Panc1 (cell line): ENCODE data around the gene ITGB5. TPM values are rescaled to one million over a fixed set of nuclear protein-coding genes. Genes with fewer than 3 reads are reported as not detected.

Source experiments
- ATAC-seq: fragments of 200-7000 bp; cut with Tn5 transposase; 2 replicates; pipeline ENCODE4 v1.9.1; 2020; ENCODE audit warnings: mild to moderate bottlenecking, moderate library complexity
- BruUV-seq: library from RNA; stranded (reverse); fragments of 400-500 nt; replicated peaks from 2 replicates; lab custom pipeline; 2021; lab: Mats Ljungman, UMichigan
- CTCF ChIA-PET: fragments of 300-600 bp; sonication (Branson Sonifier 250); formaldehyde crosslinking; loops from one replicate; lab custom pipeline; 2022; ENCODE audit warnings: antibody characterized with exemption; lab: Charles Lee
- POLR2A ChIA-PET: fragments of 300-600 bp; sonication (Branson Sonifier 250); formaldehyde crosslinking; loops from one replicate; lab custom pipeline; 2022; ENCODE audit warnings: antibody characterized with exemption; lab: Charles Lee
- DNase-seq: peaks from one replicate; pipeline ENCODE4 v3.0.0-alpha.2; 2010; ENCODE audit warnings: low read depth, low spot score
- H3K27ac ChIP-seq: 2 replicates; pipeline ENCODE4 v1.5.1; 2011; ENCODE audit warnings: mild to moderate bottlenecking, low read length, inconsistent platforms
- H3K27me3 ChIP-seq: fragments of 200-500 bp; sonication (Bioruptor generic); 2 replicates; pipeline ENCODE4 v1.6.0; 2014; ENCODE audit warnings: low read length, inconsistent platforms; ENCODE audit not compliant: control insufficient read depth, insufficient read depth
- H3K36me3 ChIP-seq: fragments of 200-500 bp; sonication (Bioruptor generic); 2 replicates; pipeline ENCODE4 v1.5.1; 2014; ENCODE audit warnings: inconsistent platforms, mild to moderate bottlenecking, low read length, moderate library complexity; ENCODE audit not compliant: control insufficient read depth, insufficient read depth
- H3K4me1 ChIP-seq: 2 replicates; pipeline ENCODE4 v1.5.1; 2011; ENCODE audit warnings: inconsistent platforms, mild to moderate bottlenecking, low read length, moderate library complexity; ENCODE audit not compliant: control insufficient read depth, insufficient read depth
- H3K4me3 ChIP-seq, 2 experiments: 2 replicates each; pipeline ENCODE4 v1.5.1; 2011 to 2012; ENCODE audit warnings: low read depth in 2 of 2, low read length in 2 of 2, mild to moderate bottlenecking in 2 of 2, inconsistent platforms in 1 of 2, moderate library complexity in 1 of 2
- H3K9me3 ChIP-seq: fragments of 200-500 bp; sonication (Bioruptor generic); 2 replicates; pipeline ENCODE4 v1.5.1; 2014; ENCODE audit warnings: low read depth, mild to moderate bottlenecking, inconsistent platforms, low read length, moderate library complexity; ENCODE audit not compliant: control insufficient read depth, insufficient read depth
- POLR2AphosphoS5 ChIP-seq: IDR thresholded peaks from 2 replicates; pipeline ENCODE4 v1.6.1; 2012; ENCODE audit warnings: mild to moderate bottlenecking, low read depth, low read length, moderate library complexity
- SIN3A ChIP-seq: IDR thresholded peaks from 2 replicates; pipeline ENCODE4 v1.6.1; 2012; ENCODE audit warnings: low read depth, mild to moderate bottlenecking, low read length, moderate library complexity, borderline replicate concordance; ENCODE audit not compliant: insufficient read depth
- TCF7L2 ChIP-seq: IDR thresholded peaks from 2 replicates; pipeline ENCODE4 v1.6.1; 2011; ENCODE audit warnings: mild to moderate bottlenecking, low read depth, low read length, inconsistent platforms
- in situ Hi-C: cut with HindIII; loops from 2 replicates; pipeline ENCODE4 v1.10.0; 2016; ENCODE audit warnings: low sequenced_read_pairs, low pct_unique_long_range_greater_than_20kb
- intact Hi-C: fragments of 100-400 bp; cut with micrococcal nuclease; formaldehyde crosslinking; loops from one replicate; pipeline ENCODE4 v1.10.0; 2022; ENCODE audit not compliant: unreplicated experiment
- total RNA-seq: library from RNA; stranded (reverse); gene quantifications from one replicate; pipeline ENCODE4 v1.2.1, GENCODE V29; 2021; ENCODE audit not compliant: unreplicated experiment
- TF ChIP-seq, protein P1 (sequence below): fragments of 450-650 bp; IDR thresholded peaks from 2 replicates; pipeline ENCODE4 v1.5.1; 2017; ENCODE audit warnings: mild to moderate bottlenecking
- TF ChIP-seq, protein P2 (sequence below), 2 experiments: IDR thresholded peaks; 2 replicates each; pipeline ENCODE4 v1.6.1; 2011 to 2012; ENCODE audit warnings: low read depth in 2 of 2, control low read depth in 1 of 2, low read length in 1 of 2, mild to moderate bottlenecking in 1 of 2, moderate library complexity in 1 of 2; ENCODE audit not compliant: insufficient read depth in 1 of 2

The ITGB5 gene
- total RNA-seq, 1 experiment from 2014 or later = 446 TPM

DNA sequence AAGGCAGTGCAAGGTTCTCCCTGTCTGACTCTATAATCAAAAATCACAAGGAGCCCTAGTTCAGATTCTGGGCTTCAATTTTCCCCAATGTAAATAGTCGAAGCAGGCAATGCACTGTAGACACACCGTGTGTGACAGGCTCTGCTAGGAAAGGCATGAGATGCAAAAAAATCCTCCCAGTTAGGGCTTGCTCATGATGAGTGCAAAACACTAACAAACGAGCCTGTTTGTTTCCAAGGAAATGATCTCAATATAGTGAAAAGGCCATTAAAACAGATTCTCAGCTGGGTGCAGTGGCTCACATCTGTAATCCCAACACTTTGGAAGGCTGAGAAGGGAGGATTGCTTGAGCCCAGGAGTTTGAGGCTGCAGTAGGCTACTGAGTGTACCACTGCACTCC is 101.2 kb downstream of the ITGB5 start:
- no peak for TF ChIP-seq SIN3A
- TF ChIP-seq, protein P1, sequence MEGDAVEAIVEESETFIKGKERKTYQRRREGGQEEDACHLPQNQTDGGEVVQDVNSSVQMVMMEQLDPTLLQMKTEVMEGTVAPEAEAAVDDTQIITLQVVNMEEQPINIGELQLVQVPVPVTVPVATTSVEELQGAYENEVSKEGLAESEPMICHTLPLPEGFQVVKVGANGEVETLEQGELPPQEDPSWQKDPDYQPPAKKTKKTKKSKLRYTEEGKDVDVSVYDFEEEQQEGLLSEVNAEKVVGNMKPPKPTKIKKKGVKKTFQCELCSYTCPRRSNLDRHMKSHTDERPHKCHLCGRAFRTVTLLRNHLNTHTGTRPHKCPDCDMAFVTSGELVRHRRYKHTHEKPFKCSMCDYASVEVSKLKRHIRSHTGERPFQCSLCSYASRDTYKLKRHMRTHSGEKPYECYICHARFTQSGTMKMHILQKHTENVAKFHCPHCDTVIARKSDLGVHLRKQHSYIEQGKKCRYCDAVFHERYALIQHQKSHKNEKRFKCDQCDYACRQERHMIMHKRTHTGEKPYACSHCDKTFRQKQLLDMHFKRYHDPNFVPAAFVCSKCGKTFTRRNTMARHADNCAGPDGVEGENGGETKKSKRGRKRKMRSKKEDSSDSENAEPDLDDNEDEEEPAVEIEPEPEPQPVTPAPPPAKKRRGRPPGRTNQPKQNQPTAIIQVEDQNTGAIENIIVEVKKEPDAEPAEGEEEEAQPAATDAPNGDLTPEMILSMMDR = no peak
- TF ChIP-seq POLR2AphosphoS5 = no peak
- no peak for TF ChIP-seq TCF7L2
- TF ChIP-seq, protein P2, sequence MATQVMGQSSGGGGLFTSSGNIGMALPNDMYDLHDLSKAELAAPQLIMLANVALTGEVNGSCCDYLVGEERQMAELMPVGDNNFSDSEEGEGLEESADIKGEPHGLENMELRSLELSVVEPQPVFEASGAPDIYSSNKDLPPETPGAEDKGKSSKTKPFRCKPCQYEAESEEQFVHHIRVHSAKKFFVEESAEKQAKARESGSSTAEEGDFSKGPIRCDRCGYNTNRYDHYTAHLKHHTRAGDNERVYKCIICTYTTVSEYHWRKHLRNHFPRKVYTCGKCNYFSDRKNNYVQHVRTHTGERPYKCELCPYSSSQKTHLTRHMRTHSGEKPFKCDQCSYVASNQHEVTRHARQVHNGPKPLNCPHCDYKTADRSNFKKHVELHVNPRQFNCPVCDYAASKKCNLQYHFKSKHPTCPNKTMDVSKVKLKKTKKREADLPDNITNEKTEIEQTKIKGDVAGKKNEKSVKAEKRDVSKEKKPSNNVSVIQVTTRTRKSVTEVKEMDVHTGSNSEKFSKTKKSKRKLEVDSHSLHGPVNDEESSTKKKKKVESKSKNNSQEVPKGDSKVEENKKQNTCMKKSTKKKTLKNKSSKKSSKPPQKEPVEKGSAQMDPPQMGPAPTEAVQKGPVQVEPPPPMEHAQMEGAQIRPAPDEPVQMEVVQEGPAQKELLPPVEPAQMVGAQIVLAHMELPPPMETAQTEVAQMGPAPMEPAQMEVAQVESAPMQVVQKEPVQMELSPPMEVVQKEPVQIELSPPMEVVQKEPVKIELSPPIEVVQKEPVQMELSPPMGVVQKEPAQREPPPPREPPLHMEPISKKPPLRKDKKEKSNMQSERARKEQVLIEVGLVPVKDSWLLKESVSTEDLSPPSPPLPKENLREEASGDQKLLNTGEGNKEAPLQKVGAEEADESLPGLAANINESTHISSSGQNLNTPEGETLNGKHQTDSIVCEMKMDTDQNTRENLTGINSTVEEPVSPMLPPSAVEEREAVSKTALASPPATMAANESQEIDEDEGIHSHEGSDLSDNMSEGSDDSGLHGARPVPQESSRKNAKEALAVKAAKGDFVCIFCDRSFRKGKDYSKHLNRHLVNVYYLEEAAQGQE (IDR thresholded peaks at IDR 0.05; ENCODE audit: insufficient read depth in 1 of 2, low read depth in 2 of 2, low read length in 1 of 2) = no peak
- in situ Hi-C loops (no loop called here), intact Hi-C loops (no loop called here)
- H3K4me1 ChIP-seq = peaks cover 18% of the 10 kb centered on the region
- CTCF ChIA-PET = interaction anchor here (0.7 to 4.0 kb wide), 5 partner anchors 16 to 120 kb away, joined by 3 to 22 read pairs (median 4); no protein-coding TSS in a partner anchor
- DNase-seq = no peak
- no TSS peak for BruUV-seq
- no peaks in the 10 kb centered on the region for H3K27me3 ChIP-seq
- POLR2A ChIA-PET = no interaction called here
- no peaks in the 10 kb centered on the region for H3K36me3 ChIP-seq
- H3K4me3 ChIP-seq = no peak overlapping the region
- no peaks in the 10 kb centered on the region for H3K9me3 ChIP-seq
- H3K27ac ChIP-seq = no peak overlapping the region
- ATAC-seq = no peak; the same call in 1 of the 2 replicates

DNA sequence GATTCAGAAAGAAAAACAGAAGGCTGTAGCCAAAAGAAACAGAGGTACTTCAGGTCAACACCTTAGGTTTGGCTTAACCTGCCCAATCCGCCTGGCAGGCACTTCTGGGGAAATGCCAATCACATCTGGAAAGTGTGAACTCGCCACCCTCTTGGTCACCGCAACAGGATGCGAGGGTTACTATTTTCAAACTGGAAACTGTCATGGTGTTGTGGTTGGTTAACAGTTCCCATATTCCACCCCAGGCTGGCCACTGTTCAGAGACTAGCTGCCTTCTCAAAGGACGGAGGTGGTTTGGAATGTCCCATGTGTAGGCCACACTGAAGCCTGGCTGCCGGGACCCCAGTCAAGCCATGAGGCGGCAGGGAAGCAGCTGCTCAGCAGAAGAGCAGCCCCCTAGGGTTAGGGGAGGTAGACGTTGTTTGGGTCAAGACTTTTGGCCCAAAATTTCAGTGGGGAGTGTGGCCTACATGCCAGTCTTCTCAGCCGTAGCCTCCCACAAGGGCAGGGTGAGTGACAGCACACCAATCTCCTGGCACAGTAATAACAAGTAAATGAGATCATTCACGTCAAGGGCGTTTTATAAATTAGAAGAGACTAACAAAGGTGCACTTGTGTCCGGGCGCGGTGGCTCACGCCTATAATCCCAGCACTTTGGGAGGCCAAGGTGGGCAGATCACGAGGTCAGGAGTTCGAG is 102.3 kb downstream of the ITGB5 start:
- ChIA-PET POLR2A (no interaction called here), CTCF (no interaction called here)
- H3K27me3 ChIP-seq = no peaks in the 10 kb centered on the region
- in situ Hi-C loops = no loop called here
- H3K27ac ChIP-seq = no peak overlapping the region
- no TSS peak for BruUV-seq
- TF ChIP-seq TCF7L2 (no peak), POLR2AphosphoS5 (no peak), SIN3A (no peak)
- TF ChIP-seq, protein P1 = no peak
- TF ChIP-seq, protein P2 (IDR thresholded peaks at IDR 0.05; ENCODE audit: insufficient read depth in 1 of 2, low read depth in 2 of 2, low read length in 1 of 2) = no peak
- H3K4me3 ChIP-seq = no peak overlapping the region
- peaks cover 25% of the 10 kb centered on the region for H3K4me1 ChIP-seq
- ATAC-seq (no peak), DNase-seq (no peak)
- intact Hi-C loops = no loop called here
- no peaks in the 10 kb centered on the region for H3K9me3 ChIP-seq
- no peaks in the 10 kb centered on the region for H3K36me3 ChIP-seq
